ENCODE measurements around the gene MINK1.
"Not testable (repeated sequence)": the region's sequence is repeated elsewhere in the genome, so short reads cannot be mapped to it uniquely, and the experiment has no call there.

MINK1 gene

DNA sequence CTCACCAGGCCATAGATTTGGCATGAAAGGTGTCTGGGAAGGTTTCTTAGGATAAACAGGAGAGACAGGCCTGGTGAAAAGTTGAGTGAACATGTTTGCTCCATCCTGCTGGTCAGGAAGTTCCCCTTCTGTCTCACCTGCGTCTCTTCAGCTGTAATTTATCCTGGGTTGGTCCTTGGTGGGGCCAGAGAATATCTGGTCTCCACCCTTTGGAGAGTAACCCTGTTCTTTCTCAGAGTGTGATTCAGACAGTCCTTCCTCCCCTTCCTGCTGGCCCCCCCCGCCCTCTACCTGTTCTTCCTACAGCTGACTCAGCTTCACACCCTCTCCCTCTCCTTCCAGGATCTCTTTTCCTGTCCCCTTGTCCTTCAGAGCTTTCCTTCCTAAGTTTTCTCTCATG, 17.1 kb downstream of the MINK1 start:
- no peak for DNase-seq

DNA sequence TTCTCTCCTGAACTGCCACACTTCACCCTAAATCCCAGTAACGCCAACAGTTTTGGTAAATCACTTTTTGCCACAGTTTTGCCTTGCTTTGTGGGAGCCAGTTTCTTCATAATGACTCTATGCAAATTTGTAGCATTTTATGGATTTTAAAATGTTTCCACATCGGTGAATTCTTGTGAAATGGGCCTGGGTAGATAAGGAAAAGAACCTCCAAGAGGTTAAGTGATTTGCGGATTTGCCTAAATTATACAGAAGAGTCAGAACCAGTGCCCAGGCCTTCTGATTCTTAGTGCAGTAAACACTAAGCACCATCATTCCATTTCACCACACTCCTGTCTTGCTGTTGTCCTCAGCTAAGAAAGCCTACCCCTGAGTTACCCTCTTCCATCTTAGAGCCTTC, 17.9 kb downstream of the MINK1 start:
- no peak for DNase-seq

DNA sequence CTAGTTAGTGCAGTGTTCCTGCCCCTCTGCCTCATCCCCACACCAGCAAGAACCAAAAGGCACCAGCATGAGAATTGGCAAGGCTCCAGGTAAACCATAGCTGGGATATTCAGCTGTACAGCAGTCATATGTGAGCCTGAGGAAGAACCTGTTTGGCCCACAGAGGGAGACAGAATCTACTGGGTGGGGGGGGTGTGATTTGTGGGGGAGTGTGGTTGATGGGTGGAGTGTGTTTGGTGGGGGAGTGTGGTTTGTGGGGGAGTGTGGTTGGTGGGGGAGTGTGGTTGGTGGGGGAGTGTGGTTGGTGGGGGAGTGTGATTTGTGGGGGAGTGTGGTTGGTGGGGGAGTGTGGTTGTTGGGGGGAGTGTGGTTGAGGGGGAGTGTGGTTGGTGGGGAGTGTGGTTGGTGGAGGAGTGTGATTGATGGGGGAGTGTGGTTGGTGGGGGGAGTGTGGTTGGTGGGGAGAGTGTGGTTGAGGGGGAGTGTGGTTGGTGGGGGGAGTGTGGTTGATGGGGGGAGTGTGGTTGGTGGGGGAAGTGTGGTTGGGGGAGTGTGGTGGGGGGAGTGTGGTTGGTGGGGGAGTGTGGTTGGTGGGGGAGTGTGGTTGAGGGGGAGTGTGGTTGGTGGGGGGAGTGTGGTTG, 19.5 kb downstream of the MINK1 start:
- DNase-seq, result no peak

DNA sequence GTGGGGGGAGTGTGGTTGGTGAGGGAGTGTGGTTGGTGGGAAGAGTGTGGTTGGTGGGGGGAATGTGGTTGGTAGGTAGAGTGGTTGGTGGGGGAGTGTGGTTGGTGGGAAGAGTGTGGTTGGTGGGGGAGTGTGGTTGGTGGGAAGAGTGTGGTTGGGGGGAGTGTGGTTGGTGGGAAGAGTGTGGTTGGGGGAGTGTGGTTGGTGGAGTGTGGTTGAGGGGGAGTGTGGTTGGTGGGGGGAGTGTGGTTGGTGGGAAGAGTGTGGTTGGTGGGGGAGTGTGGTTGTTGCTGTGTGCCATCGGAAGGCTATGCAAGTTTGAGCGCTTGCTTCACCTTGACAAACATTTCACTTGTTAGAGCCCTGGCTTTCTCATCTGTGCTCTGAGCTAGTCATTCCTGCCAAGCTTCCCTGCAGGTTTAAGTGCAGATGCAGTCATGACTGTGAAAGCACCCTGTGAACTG, 20.1 kb downstream of the MINK1 start:
- DNase-seq, result no peak

GRCh38 chr17:4854111-4854681, 21.1 kb downstream of the MINK1 start:
- DNase-seq, result no peak

- no peak for DNase-seq
These were observed 23.3 kb downstream of the MINK1 start for GRCh38 chr17:4856271-4856936.

GRCh38 chr17:4856937-4857314, 23.8 kb downstream of the MINK1 start:
- no peak for DNase-seq

DNA sequence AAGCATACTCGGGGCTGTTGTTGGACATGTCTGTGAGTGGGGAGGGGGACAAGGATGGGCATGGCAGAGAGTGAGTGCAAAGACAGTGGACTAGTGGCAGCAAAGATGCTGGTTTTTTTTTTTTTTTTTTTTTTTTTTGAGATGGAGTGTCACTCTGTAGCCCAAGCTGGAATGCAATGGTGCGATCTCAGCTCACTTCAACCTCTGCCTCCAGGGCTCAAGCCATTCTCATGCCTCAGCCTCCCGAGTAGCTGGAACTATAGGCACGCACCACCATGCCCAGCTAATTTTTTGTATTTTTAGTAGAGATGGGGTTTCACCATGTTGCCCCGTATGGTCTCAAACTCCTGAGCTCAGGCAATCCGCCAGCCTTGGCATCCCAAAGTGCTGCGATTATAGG, 24.2 kb downstream of the MINK1 start:
- DNase-seq, result not testable (repeated sequence)

GRCh38 chr17:4858068-4858881, 25.1 kb downstream of the MINK1 start:
- DNase-seq, result no peak

DNA sequence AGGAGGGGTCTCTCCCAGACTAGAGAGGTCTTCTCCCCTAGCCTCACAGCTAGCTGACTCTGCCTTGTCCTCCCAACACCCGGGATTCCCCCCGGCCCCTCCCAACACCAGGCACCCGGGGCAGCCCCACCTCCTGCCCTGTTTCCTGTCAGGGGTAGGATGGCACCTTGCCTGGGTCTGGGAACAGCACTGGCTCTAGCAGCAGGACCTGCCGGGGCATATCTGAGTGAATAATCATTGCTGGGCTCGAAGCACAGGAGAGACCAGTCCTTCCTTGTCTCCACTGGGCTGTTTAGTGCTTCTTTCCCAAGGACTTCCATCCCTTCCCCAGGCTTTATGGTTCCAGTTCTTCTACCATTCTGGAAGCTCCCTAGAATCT, 25.7 kb downstream of the MINK1 start:
- DNase-seq, result no peak

DNA sequence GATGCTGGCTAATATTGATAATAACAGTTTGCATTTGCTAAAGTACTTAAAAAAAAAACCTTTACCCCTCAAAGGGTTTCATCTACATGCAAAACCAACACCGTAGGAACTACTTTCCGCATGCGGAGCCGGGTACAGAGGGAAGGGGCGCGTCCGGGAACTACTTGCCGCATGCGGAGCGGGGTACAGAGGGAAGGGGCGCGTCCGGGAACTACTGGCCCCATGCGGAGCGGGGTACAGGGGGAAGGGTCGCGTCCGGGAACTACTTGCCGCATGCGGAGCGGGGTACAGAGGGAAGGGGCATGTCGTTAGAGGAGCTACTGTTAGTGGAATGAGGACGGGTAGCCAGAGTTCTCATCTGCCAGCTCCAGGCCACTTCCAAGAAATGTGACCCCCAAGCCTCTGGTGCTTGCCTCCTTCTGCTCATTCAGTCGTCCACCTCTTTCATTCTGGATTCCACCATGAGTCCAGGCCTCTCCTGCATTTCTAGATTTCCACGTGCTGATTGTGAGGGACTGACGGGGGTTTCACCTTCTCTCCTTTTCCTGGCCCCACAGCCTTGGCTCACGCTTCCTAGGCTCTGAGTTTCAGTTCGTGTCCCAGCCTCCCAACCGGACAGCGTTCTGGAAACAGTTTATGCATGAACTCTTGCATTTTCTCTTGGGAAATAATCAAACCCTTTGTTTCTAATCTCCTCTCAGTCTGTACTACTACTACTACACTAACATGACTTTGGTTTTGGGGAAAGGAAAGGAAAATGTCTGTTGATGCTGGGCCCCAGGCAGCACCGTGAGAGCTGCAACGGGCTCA, 26.9 kb downstream of the MINK1 start:
- DNase-seq, result no peak

GRCh38 chr17:4860651-4861050, 27.5 kb downstream of the MINK1 start:
- no peak for DNase-seq

GRCh38 chr17:4861052-4861451, 27.9 kb downstream of the MINK1 start:
- DNase-seq, result no peak

DNA sequence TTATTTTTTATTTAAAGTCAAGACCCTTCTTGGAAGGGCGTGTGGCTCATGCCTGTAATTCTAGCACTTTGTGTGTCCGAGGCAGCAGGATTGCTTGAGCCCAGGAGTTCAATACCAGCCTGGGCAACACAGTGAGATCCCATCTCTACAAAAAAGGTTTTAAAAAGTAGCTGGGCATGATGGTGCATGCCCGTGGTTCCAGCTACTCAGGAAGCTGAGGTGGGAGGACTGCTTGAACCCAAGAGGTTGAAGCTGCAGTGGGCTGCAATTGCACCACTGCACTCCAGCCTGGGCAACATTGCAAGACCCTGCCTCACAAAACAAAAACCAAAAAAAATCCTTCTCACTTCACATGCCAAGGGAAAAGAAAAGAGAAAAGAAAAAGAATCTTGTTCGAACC, 29.6 kb downstream of the MINK1 start:
- no peak for DNase-seq

DNA sequence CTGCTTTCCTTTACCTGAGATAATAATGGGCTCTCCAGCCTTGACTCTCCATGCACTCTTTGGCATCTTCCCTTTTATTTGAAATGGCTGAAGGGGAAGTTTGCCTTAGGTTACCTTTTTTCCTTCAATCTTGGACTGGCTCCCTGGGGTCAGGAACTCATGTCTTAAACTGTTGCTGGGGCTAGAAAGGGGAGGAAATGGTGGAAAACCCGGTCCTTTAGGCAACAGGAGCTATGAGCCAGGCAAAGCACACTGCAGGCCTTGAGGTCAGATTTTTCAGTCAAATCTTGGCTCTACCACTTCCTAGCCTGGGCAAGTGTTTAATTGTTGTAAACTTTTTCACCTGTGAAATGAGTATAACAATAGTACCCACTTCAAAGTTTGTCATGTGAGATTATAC, 30.2 kb downstream of the MINK1 start:
- DNase-seq, result no peak

GRCh38 chr17:4867535-4867934, 34.4 kb downstream of the MINK1 start:
- DNase-seq, result not testable (repeated sequence)

GRCh38 chr17:4869058-4869998, 36.2 kb downstream of the MINK1 start:
- not testable (repeated sequence) for DNase-seq

DNA sequence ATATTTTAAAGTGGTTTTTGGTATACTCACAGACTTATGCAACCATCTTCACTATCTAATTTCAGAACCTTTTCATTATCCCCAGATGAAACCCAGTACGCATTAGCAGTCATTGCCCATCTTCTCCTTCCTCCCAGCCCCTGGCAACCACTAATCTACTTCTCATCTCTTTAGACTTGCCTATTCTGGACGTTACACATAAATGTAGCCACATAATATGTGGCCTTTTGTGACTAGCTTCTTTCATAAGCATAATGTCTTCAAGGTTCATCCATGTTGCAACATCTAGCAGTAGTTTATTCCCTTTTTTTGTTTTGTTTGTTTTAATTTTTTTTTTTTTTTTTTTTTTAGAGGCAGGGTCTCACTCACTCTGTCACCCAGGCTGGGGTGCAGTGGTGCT, 37.7 kb downstream of the MINK1 start:
- DNase-seq, result no peak

- DNase-seq, result no peak
These were observed 39.6 kb downstream of the MINK1 start for GRCh38 chr17:4872786-4873185.

- DNase-seq, result no peak
These were observed 43.9 kb downstream of the MINK1 start for GRCh38 chr17:4877089-4877488.

GRCh38 chr17:4879601-4880000, 46.5 kb downstream of the MINK1 start:
- DNase-seq, result no peak

GRCh38 chr17:4880857-4881256, 47.7 kb downstream of the MINK1 start:
- DNase-seq, result no peak
